NCI-H345 treated with DMSO at 0.1 percent for 48 hours (cell line): Measurements from ENCODE around the gene OR52K1.
A peak's percentile ranks its signal among the peaks of the same experiment; 100 is the strongest.
"Not testable (repeated sequence)": the region's sequence is repeated elsewhere in the genome, so short reads cannot be mapped to it uniquely, and the experiment has no call there.

ENCODE experiments used
- DNase-seq: peaks from one replicate; lab custom pipeline; 2025; ENCODE audit not compliant: unreplicated experiment; lab: John Stamatoyannopoulos, UW

OR52K1 gene

GRCh38 chr11:4491405-4491804, 9.0 kb downstream of the OR52K1 start:
- DNase-seq, result not testable (repeated sequence)

DNA sequence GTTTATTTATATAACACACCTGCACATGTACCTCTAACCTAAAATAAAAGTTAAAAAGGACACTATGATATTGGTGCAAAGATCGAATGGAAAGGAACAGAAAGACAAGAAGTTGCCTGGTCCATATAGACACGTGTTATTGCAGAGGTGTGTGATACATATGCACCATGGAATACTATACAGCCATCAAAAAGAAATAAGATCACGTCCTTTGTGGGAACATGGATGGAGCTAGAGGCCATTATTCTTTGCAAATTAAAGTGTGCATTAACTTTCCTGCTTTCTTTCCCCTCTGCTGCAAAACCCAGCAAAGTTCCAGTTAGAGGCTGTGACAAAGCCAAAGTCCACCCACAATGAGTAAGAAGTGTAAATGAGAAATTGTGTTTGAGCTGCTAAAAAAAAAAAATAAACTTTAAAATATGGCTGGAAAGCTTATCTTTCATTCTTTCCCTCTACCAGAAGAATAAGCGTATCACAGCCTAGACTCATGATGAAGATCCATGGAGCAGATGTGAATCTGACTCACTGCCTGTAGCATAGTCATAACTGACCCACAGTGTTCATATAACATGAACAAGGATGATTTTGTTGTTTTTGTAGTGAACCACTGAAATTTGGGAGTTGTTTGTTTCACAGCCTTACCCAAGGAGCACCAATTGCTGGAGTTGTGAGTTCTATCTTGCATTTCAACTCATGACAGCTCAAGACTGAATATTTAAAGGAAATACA, 9.6 kb downstream of the OR52K1 start:
- DNase-seq, result no peak

GRCh38 chr11:4493480-4493818, 11.0 kb downstream of the OR52K1 start:
- no peak for DNase-seq

- no peak for DNase-seq
These were observed 13.0 kb downstream of the OR52K1 start for GRCh38 chr11:4495487-4495886.

DNA sequence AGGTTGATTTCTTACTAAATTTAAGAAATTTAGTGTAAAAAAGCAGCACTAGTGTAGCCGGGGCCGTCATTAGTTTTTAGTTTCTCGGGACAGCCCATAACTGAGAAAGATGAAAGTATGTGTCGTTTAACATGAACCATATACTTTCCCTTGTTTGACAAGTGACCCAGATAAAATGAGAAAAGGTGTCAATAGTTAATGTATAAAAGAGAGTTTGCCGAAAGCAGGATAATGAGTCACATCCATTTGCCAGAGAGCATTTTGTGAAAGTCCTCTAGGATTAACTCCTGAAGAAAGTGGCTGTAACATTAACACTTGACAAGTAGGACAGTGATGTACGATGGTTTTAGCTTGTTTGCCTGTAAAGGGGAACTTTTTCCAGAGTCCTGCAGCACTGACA, 13.5 kb downstream of the OR52K1 start:
- DNase-seq, result no peak

- no peak for DNase-seq
These were observed 14.3 kb downstream of the OR52K1 start for GRCh38 chr11:4496557-4497248.

DNA sequence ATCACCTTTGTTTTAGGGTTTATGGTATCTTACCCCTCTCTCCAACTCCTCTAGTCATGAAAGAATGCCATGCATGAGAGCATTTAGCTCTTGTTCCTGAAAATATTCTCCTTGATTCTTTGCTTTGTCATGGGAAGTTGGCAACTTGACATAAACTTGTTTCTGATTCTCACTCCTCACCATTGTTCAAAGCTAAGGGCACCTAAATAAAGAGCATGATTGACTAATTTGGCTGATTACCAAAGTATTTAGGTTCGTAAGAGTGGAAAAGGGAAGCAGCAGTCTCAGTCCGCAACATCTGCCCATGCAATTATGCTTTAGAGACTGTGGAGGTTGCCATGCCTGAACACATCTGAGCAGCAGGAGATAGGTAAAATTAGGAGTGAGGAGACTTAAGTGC, 26.4 kb downstream of the OR52K1 start:
- peak; percentile 25 for DNase-seq

GRCh38 chr11:4511282-4512245, 29.1 kb downstream of the OR52K1 start:
- no peak for DNase-seq

DNA sequence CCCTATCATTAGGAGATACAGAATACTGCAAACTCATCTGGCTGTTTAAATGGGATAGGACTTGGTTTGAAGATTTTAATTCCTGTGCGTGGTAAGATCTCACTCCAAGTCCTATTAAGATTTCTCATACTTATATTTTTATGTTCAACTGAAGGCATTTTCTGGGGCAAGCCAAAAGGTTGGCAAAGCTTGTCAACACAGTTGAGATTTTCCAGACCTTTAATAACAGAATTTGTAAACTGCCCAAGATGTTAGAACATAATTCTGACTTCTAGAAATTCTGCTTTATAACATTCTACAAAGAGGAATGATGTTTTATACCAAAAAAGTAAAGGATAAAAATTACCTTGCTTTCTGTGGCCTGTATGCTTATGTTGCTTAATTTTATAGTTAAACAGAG, 31.8 kb downstream of the OR52K1 start:
- no peak for DNase-seq

DNA sequence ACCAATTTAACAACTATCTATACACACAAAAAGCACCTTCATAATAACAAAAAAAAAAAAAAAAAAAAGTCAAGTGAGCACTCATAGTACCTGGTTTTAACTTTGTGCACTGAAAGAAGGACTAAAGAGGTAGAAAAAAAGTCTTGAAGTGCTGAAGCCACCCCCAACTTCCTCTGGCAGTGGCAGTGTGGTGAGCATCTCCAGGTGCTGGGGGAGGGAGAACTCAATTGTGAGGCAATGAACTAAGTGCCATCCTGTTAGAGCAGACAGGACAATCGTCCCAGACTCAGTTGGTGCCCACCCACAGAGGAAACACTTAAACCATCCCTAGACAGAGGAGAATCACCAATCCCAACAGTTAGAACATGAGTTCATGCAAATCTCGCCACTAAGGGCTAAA, 39.9 kb downstream of the OR52K1 start:
- no peak for DNase-seq

DNA sequence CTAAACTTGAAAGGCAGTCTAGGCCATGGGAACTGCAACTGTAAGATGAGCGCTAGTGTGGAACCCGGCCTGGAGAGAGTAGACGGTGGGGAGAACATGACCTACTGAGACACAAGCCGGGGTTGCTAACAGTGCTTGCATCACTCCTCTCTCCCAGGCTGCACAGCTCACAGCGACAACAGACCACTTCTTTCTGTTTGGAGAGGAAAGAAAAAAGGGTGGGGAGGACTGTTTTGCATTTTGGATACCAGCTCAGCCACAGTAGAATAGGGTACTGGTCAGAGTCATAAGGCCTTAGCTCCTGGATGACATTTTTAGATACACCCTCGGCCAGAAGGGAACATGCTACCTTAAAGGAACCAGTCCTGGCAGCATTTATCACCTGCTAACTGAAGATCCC, 40.3 kb downstream of the OR52K1 start:
- no peak for DNase-seq

- DNase-seq, result no peak
These were observed 41.2 kb downstream of the OR52K1 start for GRCh38 chr11:4523666-4524065.

- DNase-seq, result no peak
These were observed 45.5 kb downstream of the OR52K1 start for GRCh38 chr11:4527926-4528325.

GRCh38 chr11:4531686-4532085, 49.2 kb downstream of the OR52K1 start:
- peak; percentile 12 for DNase-seq

GRCh38 chr11:4539603-4540219, 57.3 kb downstream of the OR52K1 start:
- DNase-seq, result no peak

DNA sequence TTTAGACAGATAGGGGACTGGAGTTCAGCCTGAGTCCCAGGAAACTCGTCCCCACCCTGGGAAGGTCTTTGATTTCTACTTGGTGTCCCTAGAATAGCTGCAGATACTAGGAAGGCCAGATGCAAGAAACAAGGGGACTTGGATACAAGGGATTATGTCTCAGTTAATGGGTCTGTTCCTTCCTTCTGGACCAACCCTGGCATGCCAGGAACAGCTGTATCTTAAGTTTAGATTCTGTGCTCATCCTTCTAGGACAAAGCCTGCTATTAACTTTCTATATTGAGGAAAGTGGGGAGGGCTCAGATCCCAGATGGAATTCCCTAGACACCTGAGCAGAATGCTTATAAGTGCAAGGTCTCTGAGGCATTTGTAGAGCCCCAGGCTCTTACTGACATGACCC, 58.6 kb downstream of the OR52K1 start:
- DNase-seq, result no peak
